Body of pancreas (tissue), 4 donors: ENCODE data around the gene PRR12.

Source experiments
- CTCF ChIP-seq, 7 experiments: fragments of 450-650 bp in 4 of 7; fragments of 200-600 bp in 3 of 7; sonication (generic) in 3 of 7; IDR thresholded peaks; one replicate each; pipeline ENCODE4 v1.5.1; 2016 to 2019; ENCODE audit warnings: antibody characterized with exemption in 7 of 7
- POLR2A ChIP-seq, 3 donors: fragments of 450-650 bp; IDR thresholded peaks; one replicate each; pipeline ENCODE4 v1.6.1; 2016; ENCODE audit warnings: antibody characterized with exemption in 3 of 3, mild to moderate bottlenecking in 2 of 3

GRCh38 chr19:49632576-49632975 lies 41.6 kb downstream of the PRR12 start:
- TF ChIP-seq CTCF (IDR thresholded peaks at IDR 0.05) (no peak), POLR2A (IDR thresholded peaks at IDR 0.05) (no peak)
